Measurements from ENCODE around the gene KIF25.

DNA sequence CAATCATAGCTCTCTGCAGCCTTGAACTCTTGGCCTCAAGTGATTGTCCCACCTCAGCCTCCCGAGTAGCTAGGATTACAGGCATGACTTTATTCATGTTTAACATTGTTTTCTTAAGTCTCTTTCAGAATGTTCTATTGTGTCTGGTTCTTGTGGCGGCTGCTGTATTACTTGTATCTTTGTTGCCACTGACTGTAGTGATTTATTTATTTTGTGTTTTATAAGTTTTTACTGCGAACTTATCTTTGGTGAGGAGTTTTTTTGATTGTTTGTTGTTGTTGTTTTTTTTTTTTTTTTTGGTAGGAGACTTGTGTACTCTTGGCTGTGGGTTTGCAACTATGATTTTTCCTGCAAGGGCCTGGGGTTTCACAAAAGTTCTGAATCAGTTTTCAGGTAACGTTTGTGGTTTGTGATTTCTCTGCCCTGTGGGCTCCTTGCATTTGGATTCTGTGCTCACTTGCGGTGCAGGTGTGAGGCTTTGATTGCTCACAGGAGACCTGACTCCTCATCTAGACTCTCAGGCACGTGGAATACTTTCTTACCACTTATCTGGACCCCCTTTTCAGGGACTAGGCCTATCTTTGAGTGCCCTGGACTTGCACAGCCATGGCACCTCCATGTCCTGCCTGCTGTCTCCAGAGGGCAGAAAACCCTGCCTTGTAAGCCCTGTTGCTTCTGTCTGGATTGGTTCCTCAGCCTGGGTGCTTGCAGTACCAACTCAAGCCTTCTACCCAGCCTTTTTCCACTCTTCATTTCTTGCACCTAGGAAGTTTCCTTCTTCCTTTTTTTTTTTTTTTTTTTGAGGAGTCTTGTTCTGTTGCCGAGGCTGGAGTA, 25.2 kb downstream of the KIF25 start:
- no peak for TF ChIP-seq POLR2A (IDR thresholded peaks at IDR 0.05)
- no peak for TF ChIP-seq CTCF (IDR thresholded peaks at IDR 0.05)

Data from heart left ventricle (tissue), 13 donors.